ENCODE results near the gene AKAP9.
"Not testable (repeated sequence)": the region's sequence is repeated elsewhere in the genome, so short reads cannot be mapped to it uniquely, and the experiment has no call there.

AKAP9 gene

DNA sequence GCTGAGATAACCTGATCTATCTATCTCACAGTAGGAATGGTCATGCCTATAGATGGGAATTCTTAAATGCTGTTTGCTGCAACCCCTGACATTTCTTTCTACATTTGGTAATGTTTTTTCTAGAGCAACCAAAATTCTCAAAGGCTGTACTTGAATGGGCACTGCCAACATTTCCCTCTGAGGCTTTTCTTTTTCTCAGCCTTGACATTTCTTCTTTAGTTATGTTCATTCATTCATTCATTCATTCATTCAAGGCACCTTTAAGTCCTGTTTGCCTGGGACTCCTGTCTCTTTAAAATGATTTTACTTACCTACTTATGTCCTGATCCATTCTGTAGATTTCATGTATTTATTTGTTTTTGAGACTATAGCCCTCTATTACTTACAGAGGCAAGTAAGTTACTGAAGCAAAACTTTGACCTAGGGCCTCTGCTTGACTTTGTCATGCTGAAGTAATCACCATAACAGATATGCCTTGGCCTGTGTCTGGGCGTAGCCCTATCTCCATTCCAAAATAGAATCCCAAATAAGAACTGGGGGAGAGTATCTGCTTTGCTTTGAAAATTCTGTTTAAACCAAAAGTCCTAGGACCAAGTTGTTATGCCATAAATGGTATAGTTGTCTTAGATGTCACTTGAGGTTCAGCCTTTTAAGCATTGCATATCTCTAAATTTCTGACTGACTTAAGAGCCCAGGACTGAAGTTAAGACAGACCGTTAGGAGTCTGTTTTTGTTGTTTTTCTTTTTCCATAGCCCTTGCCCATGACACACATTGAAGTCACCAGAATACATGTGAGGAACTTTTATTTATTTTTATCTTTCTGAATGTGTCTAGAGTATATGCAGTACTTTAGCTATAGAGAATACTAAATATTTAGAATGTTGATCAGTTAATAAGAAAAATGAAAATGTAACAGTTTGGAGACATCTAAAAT, 59.2 kb downstream of the AKAP9 start:
- H3K36me3 ChIP-seq (replicated peaks): peaks cover 16% of the 10 kb centered on the region
- DNase-seq (ENCODE audit: low spot score in 2 of 2): no peak
- no peaks in the 10 kb centered on the region for H3K9me3 ChIP-seq
- in situ Hi-C loops (cut with MboI; ENCODE audit: low sequenced_read_pairs): no loop called here
- H3K4me3 ChIP-seq: no peak overlapping the region
- H3K4me1 ChIP-seq: no peaks in the 10 kb centered on the region
- H3K27me3 ChIP-seq (ENCODE audit: low read depth): no peaks in the 10 kb centered on the region

DNA sequence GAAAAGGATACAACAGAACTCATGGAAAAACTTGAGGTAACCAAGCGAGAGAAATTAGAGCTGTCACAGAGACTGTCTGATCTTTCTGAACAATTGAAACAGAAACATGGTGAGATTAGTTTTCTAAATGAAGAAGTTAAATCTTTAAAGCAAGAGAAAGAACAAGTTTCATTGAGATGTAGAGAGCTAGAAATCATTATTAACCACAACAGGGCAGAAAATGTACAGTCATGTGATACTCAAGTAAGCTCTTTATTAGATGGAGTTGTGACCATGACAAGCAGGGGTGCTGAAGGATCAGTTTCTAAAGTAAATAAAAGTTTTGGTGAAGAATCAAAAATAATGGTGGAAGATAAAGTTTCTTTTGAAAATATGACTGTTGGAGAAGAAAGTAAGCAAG, 62.1 kb downstream of the AKAP9 start:
- H3K36me3 ChIP-seq (replicated peaks): 0 out of 2 replicates have a peak, but pooled peaks cover 4% of the 10 kb centered on the region
- H3K4me3 ChIP-seq: no peak overlapping the region
- H3K27me3 ChIP-seq (ENCODE audit: low read depth): no peaks in the 10 kb centered on the region
- H3K4me1 ChIP-seq: no peaks in the 10 kb centered on the region
- no peak for DNase-seq (ENCODE audit: low spot score in 2 of 2)
- in situ Hi-C loops (cut with MboI; ENCODE audit: low sequenced_read_pairs): no loop called here
- no peaks in the 10 kb centered on the region for H3K9me3 ChIP-seq

DNA sequence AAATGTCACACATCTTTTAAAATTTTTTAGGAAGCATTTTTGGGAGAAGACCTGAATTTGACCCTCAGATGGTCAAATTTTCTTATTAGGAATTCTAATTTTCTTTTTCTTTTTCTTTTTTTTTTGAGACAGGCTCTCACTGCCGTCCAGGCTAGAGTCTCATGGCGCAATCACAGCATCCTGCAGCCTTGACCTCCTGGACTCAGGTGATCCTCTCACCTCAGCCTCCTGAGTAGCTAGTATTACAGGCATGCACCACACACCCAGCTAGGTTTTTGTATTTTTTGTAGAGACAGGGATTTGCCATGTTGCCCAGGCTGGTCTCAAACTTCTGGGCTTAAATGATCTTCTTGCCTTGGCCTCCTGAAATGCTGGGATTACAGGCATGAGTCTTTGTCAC, 65.4 kb downstream of the AKAP9 start:
- Histone ChIP-seq H3K4me3 (no peak overlapping the region), H3K4me1 (peaks cover 7% of the 10 kb centered on the region), H3K36me3 (replicated peaks) (0 out of 2 replicates have a peak, but pooled peaks cover under 1% of the 10 kb centered on the region), H3K27me3 (ENCODE audit: low read depth) (no peaks in the 10 kb centered on the region), H3K9me3 (no peaks in the 10 kb centered on the region)
- in situ Hi-C loops (cut with MboI; ENCODE audit: low sequenced_read_pairs): no loop called here
- no peak for DNase-seq (ENCODE audit: low spot score in 2 of 2)

DNA sequence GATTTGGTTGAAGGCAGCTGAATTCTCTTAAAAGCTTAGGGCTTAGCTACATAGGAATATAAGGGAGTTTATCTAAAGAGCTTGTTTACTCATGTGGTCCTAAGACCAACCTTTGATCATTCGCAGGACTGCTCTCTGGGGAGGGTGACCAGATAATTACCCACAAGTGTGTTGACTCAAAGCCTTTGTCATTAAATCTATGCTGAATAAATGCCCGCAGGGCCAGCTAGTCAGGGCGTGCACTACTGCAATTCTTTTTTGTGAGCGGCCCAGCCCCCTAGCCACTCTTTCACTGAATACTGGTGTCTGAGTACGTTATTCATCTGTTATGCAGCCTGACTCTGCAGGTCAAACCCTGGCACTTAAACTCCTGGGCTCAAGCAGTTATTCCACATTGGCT, 69.6 kb downstream of the AKAP9 start:
- DNase-seq (ENCODE audit: low spot score in 2 of 2): peak; percentile 93 to 94
- Histone ChIP-seq H3K27me3 (ENCODE audit: low read depth) (no peaks in the 10 kb centered on the region), H3K9me3 (no peaks in the 10 kb centered on the region), H3K4me3 (no peak overlapping the region), H3K36me3 (replicated peaks) (peaks cover 4% of the 10 kb centered on the region; the same call in 1 of the 2 replicates), H3K4me1 (peaks cover 7% of the 10 kb centered on the region)
- in situ Hi-C loops (cut with MboI; ENCODE audit: low sequenced_read_pairs): no loop called here

DNA sequence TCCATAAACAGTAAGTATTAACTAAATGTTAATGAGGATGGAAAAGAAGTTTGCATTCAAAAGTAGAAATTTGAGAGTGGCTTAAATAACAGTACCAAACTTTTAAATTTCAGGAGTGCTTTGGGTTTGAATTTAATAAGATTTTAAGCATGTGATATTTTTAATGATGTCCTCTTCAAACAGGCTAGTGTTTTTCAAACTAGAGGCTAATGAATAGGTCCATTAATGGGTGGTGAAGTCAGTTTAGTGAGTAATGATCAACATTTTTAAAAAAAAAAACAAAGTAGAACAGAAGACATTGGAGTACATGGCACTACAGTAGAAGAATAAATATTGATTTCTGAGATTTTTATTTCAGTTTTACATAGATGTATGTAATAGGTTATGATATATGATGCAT, 72.9 kb downstream of the AKAP9 start:
- peaks cover 7% of the 10 kb centered on the region for H3K4me1 ChIP-seq
- H3K27me3 ChIP-seq (ENCODE audit: low read depth): no peaks in the 10 kb centered on the region
- no peak for DNase-seq (ENCODE audit: low spot score in 2 of 2)
- H3K4me3 ChIP-seq: no peak overlapping the region
- H3K36me3 ChIP-seq (replicated peaks): peaks cover 8% of the 10 kb centered on the region; the same call in 1 of the 2 replicates
- no peaks in the 10 kb centered on the region for H3K9me3 ChIP-seq
- in situ Hi-C loops (cut with MboI; ENCODE audit: low sequenced_read_pairs): no loop called here

DNA sequence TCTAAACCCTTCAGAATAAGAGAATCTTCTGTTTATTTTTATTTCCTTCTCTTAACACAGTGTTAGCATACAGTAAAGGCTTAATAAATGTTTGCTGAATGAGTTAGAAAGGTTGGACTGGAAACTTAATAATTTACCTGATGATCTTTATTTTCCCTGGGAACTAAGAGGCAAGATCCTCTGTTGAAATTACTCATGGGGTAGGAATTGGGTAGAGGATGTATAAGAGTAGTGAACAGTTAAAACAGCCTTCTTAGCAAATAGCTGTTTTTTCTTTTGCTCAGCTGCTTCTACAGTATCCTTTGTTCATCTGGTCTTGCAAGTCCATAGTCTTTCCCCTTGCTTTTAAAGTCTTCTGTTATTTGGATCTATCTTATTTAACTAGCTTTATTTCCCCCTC, 80.0 kb downstream of the AKAP9 start:
- H3K27me3 ChIP-seq (ENCODE audit: low read depth): no peaks in the 10 kb centered on the region
- H3K9me3 ChIP-seq: no peaks in the 10 kb centered on the region
- no peaks in the 10 kb centered on the region for H3K4me1 ChIP-seq
- peaks cover 24% of the 10 kb centered on the region for H3K36me3 ChIP-seq (replicated peaks)
- H3K4me3 ChIP-seq: no peak overlapping the region
- in situ Hi-C loops (cut with MboI; ENCODE audit: low sequenced_read_pairs): no loop called here
- DNase-seq (ENCODE audit: low spot score in 2 of 2): no peak

DNA sequence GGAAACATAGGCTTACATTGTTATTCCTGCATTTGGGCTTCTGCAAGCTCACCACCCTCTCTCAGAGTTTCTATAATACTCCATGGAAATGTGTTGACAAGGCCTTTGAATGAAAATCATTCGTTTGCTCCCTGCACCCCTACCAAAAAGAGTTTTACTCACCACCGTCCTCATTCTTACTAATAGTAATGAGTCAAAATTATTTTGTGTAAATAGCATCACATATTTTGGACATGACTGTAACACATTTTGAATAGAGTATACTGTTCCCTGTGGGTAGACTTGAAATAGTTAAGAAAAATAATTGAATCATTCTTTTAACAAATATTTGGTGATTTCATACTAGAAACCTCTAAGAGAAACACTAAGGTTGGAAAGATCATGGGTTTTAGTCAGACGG, 84.6 kb downstream of the AKAP9 start:
- Histone ChIP-seq H3K36me3 (replicated peaks) (peaks cover 24% of the 10 kb centered on the region), H3K4me1 (no peaks in the 10 kb centered on the region), H3K27me3 (ENCODE audit: low read depth) (no peaks in the 10 kb centered on the region), H3K9me3 (no peaks in the 10 kb centered on the region), H3K4me3 (no peak overlapping the region)
- in situ Hi-C loops (cut with MboI; ENCODE audit: low sequenced_read_pairs): no loop called here
- no peak for DNase-seq (ENCODE audit: low spot score in 2 of 2)

DNA sequence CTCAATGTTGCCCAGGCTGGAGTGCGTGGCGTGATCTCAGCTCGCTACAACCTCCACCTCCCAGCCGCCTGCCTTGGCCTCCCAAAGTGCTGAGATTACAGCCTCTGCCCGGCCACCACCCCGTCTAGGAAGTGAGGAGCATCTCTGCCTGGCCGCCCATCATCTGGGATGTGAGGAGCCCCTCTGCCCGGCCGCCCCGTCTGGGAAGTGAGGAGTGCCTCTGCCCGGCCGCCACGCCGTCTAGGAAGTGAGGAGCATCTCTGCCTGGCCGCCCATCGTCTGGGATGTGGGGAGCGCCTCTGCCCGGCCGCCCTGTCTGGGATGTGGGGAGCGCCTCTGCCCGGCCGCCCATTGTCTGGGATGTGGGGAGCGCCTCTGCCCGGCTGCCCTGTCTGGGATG, 86.0 kb downstream of the AKAP9 start:
- H3K9me3 ChIP-seq; H3K4me3 ChIP-seq; H3K4me1 ChIP-seq; H3K27me3 ChIP-seq (ENCODE audit: low read depth); in situ Hi-C loops (cut with MboI; ENCODE audit: low sequenced_read_pairs); DNase-seq (ENCODE audit: low spot score in 2 of 2): not testable (repeated sequence)
- H3K36me3 ChIP-seq (replicated peaks): peaks cover 24% of the 10 kb centered on the region

DNA sequence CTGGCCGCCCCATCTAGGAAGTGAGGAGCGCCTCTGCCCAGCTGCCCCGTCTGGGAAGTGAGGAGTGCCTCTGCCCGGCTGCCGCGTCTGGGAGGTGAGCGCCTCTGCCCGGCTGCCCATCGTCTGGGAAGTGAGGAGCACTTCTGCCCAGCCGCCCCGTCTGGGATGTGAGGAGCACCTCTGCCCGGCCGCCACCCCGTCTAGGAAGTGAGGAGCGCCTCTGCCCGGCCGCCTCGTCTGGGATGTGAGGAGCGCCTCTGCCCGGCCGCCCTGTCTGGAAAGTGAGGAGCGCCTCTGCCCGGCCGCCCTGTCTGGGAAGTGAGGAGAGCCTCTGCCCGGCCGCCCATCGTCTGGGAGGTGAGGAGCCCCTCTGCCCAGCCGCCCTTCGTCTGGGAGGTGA, 86.5 kb downstream of the AKAP9 start:
- DNase-seq (ENCODE audit: low spot score in 2 of 2); H3K4me1 ChIP-seq; H3K9me3 ChIP-seq; H3K27me3 ChIP-seq (ENCODE audit: low read depth); in situ Hi-C loops (cut with MboI; ENCODE audit: low sequenced_read_pairs); H3K4me3 ChIP-seq: not testable (repeated sequence)
- H3K36me3 ChIP-seq (replicated peaks): peaks cover 20% of the 10 kb centered on the region

DNA sequence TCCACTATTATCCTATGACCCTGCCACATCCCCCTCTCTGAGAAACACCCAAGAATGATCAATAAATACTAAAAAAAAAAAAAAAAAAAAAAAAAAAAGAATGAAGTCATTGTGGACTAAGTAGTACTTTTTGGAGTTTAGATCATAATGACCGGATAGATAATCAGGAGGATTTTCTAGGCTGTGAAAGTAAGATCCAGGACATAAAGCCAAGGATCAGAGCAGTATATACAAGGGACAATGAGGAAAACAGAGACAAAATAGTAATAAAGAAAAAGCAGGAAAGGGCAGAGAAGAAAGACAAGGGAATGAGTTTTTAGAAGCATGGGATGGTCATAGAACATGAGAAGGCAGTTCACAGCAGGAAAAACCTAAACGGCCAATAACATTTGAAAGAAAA, 87.6 kb downstream of the AKAP9 start:
- H3K4me1 ChIP-seq: no peaks in the 10 kb centered on the region
- peaks cover 15% of the 10 kb centered on the region for H3K36me3 ChIP-seq (replicated peaks)
- DNase-seq (ENCODE audit: low spot score in 2 of 2): no peak
- no peaks in the 10 kb centered on the region for H3K9me3 ChIP-seq
- in situ Hi-C loops (cut with MboI; ENCODE audit: low sequenced_read_pairs): no loop called here
- H3K27me3 ChIP-seq (ENCODE audit: low read depth): no peaks in the 10 kb centered on the region
- no peak overlapping the region for H3K4me3 ChIP-seq

DNA sequence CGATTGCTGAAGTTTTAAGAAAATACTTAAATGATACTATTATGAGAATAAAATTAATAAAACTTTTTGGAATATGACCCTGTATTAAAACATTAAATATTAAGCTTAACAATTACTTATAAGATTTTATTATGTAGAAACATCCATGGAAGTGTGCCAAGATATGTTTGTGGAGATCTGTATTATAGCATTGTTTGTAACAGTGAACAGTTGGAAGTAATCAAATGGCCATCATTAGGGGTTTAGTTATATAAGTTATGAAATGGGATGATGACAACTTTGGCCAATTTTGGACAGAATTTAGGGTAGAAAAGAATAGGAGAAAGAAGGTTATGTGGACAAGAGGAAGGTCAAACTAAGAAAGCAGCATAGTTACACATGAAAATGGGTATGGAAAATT, 88.0 kb downstream of the AKAP9 start:
- in situ Hi-C loops (cut with MboI; ENCODE audit: low sequenced_read_pairs): no loop called here

DNA sequence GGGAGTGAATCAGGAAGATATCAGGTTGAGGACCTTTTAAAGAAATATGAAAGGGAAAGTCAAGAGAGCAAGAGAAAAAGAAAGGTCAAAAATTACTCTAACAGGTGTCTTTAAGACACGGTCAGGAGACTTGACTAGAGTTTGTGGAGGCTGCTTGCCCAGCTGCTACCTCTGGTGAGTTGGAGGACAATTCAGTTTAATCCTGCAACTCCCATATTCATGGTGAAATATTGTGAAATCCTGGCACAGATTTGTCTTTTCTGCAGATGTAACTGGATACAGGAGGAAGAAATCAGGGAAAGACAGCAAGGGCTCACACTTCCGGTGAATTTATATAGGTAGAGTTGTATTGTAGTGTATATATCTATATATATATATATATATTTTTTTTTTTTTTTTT, 93.5 kb downstream of the AKAP9 start:
- Histone ChIP-seq H3K4me1 (peaks cover 6% of the 10 kb centered on the region; the same call in 1 of the 2 replicates), H3K36me3 (replicated peaks) (no peaks in the 10 kb centered on the region), H3K9me3 (no peaks in the 10 kb centered on the region), H3K27me3 (ENCODE audit: low read depth) (no peaks in the 10 kb centered on the region), H3K4me3 (no peak overlapping the region)
- no peak for DNase-seq (ENCODE audit: low spot score in 2 of 2)
- in situ Hi-C loops (cut with MboI; ENCODE audit: low sequenced_read_pairs): no loop called here

More for the DNA sequence above, 88.0 kb downstream of the AKAP9 start:
- Histone ChIP-seq H3K27me3 (ENCODE audit: low read depth) (no peaks in the 10 kb centered on the region), H3K9me3 (no peaks in the 10 kb centered on the region), H3K4me3 (no peak overlapping the region), H3K4me1 (no peaks in the 10 kb centered on the region), H3K36me3 (replicated peaks) (peaks cover 15% of the 10 kb centered on the region)
- DNase-seq (ENCODE audit: low spot score in 2 of 2): no peak

DNA sequence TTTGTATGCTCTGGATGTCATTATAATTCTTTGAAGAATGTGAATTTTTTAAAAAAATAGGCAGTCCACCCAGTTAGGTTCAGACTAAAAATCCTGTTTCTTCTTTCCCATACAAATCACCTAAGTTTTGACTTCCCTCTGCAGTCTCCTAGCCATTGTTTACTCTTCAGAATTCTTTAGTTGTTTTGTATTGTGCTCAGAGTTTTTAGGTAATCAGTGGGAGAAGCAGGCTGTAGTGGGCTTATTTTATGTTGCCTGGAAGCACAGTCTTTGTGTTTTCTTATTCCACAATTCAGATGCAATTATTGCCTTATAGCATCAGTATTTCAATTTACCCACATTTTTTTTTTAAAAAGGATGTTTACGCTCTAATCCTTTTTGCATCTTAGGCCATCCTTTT, 94.9 kb downstream of the AKAP9 start:
- peaks cover 6% of the 10 kb centered on the region; the same call in 1 of the 2 replicates for H3K4me1 ChIP-seq
- H3K9me3 ChIP-seq: no peaks in the 10 kb centered on the region
- H3K4me3 ChIP-seq: no peak overlapping the region
- DNase-seq (ENCODE audit: low spot score in 2 of 2): no peak
- in situ Hi-C loops (cut with MboI; ENCODE audit: low sequenced_read_pairs): no loop called here
- no peaks in the 10 kb centered on the region for H3K36me3 ChIP-seq (replicated peaks)
- no peaks in the 10 kb centered on the region for H3K27me3 ChIP-seq (ENCODE audit: low read depth)

DNA sequence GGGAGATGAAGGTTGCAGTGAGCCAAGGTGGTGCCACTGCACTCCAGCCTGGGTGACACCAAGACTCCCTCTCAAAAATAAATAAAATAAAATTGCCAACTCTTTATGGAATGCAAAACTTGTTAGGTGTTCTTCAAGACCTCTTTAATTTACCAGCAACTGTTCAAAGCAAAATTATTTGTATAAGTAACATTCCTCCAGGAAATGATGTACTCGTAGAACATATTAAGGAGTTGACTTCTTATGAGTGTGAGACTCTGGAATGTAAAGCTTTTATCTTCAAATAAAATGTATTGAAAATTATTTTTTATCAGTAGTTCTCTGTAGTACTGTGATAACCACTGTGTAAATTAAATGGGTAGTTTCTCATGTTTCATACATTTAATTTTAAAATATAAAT, 99.2 kb downstream of the AKAP9 start:
- in situ Hi-C loops (cut with MboI; ENCODE audit: low sequenced_read_pairs): no loop called here
- Histone ChIP-seq H3K4me1 (peaks cover 6% of the 10 kb centered on the region; the same call in 1 of the 2 replicates), H3K4me3 (no peak overlapping the region), H3K36me3 (replicated peaks) (peaks cover 9% of the 10 kb centered on the region; the same call in 1 of the 2 replicates), H3K27me3 (ENCODE audit: low read depth) (no peaks in the 10 kb centered on the region), H3K9me3 (no peaks in the 10 kb centered on the region)
- DNase-seq (ENCODE audit: low spot score in 2 of 2): no peak
